ENCODE measurements around the gene LSM4.
A peak's percentile ranks its signal among the peaks of the same experiment; 100 is the strongest.
"Not testable (repeated sequence)": the region's sequence is repeated elsewhere in the genome, so short reads cannot be mapped to it uniquely, and the experiment has no call there.

Gene LSM4

GRCh38 chr19:18332917-18333530 lies 10.1 kb upstream of the LSM4 start:
- no peak for DNase-seq (ENCODE audit: low spot score in 2 of 2)
- Histone ChIP-seq H3K4me1 (peaks cover 5% of the 10 kb centered on the region), H3K27me3 (ENCODE audit: low read depth) (no peaks in the 10 kb centered on the region), H3K36me3 (replicated peaks) (no peaks in the 10 kb centered on the region), H3K4me3 (no peak overlapping the region), H3K9me3 (no peaks in the 10 kb centered on the region)
- in situ Hi-C loops (cut with MboI; ENCODE audit: low sequenced_read_pairs), result no loop called here

GRCh38 chr19:18330868-18331267 lies 8.0 kb upstream of the LSM4 start:
- Histone ChIP-seq H3K4me3 (no peak overlapping the region), H3K9me3 (no peaks in the 10 kb centered on the region), H3K27me3 (ENCODE audit: low read depth) (no peaks in the 10 kb centered on the region), H3K4me1 (peaks cover 5% of the 10 kb centered on the region), H3K36me3 (replicated peaks) (no peaks in the 10 kb centered on the region)
- DNase-seq (ENCODE audit: low spot score in 2 of 2), result no peak
- in situ Hi-C loops (cut with MboI; ENCODE audit: low sequenced_read_pairs), result no loop called here

DNA sequence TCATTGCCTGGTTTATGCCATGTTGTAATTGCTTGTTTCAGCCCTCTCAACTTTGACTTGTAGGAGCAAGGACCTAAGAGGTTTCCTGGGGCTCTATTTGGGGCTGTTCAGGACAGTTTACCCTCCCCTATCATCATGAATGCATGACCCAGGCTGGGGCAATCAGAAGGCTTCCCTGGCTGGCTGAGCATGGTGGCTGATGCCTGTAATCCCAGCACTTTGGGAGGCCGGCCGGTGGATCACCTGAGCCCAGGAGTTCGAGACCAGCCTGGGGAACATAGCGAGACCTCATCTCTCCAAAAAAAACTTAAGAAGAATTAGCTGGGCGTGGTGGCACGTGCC lies 6.1 kb upstream of the LSM4 start:
- no peak for DNase-seq (ENCODE audit: low spot score in 2 of 2)
- in situ Hi-C loops (cut with MboI; ENCODE audit: low sequenced_read_pairs), result no loop called here
- Histone ChIP-seq H3K27me3 (ENCODE audit: low read depth) (no peaks in the 10 kb centered on the region), H3K36me3 (replicated peaks) (no peaks in the 10 kb centered on the region), H3K9me3 (no peaks in the 10 kb centered on the region), H3K4me3 (peak overlapping the region; percentile 21), H3K4me1 (peaks cover 5% of the 10 kb centered on the region)

DNA sequence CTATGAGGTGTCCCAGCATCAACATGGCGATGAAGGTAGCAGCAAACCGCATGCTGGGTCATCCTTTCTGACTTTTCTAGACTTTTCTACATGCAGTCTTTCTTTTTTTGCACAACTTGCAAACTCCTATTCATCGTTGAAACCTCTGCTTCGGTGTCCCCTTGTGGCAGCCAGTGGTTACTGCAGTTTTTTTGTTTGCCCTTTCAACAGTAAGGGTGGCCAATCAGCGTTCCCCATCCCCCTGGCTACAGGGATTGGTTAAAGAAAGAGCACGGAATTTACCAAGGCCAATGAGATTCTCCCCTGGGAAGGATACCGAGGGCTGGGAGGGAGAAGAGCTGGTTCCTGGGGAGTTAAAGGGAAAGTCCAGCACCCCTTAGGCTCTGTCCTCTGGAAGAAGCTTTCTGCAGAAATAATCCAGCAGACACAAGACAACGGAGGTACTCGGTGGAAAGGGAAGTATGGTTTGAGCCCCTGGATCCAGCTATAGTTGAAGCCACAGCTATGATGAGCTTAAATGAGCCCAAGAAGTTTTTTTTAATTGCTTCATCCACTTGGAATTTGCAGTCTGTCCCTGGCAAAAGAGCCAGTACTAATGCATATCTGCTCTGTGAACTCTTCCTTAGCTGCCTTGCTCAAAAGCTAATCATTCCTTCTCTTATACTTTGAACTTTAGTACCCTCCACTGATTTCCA lies 5.6 kb upstream of the LSM4 start:
- no peaks in the 10 kb centered on the region for H3K9me3 ChIP-seq
- DNase-seq (ENCODE audit: low spot score in 2 of 2), result peak; percentile 93 to 100
- H3K27me3 ChIP-seq (ENCODE audit: low read depth), result no peaks in the 10 kb centered on the region
- in situ Hi-C loops (cut with MboI; ENCODE audit: low sequenced_read_pairs), result no loop called here
- peaks cover 7% of the 10 kb centered on the region for H3K4me1 ChIP-seq
- H3K36me3 ChIP-seq (replicated peaks), result no peaks in the 10 kb centered on the region
- peak overlapping the region; percentile 21 for H3K4me3 ChIP-seq

DNA sequence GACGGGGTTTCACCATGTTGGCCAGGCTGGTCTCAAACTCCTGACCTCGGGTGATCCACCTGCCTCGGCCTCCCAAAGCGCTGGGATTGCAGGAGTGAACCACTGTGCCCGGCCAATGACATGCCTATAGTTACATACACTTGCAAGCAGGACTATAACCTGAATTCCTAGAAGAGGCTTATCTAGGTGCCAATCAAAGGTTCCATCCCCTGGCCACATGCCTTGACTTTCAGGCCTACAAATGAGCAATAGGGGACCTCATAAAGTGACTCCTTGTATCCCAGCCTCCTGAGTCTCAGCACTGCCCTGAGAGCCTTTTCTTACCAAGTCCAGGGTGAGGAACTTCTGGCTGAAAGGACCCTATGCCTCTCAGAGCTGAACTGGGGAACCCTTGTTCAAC lies 3.9 kb upstream of the LSM4 start:
- DNase-seq (ENCODE audit: low spot score in 2 of 2), result no peak
- Histone ChIP-seq H3K9me3 (no peaks in the 10 kb centered on the region), H3K27me3 (ENCODE audit: low read depth) (no peaks in the 10 kb centered on the region), H3K4me1 (peaks cover 12% of the 10 kb centered on the region), H3K36me3 (replicated peaks) (no peaks in the 10 kb centered on the region), H3K4me3 (no peak overlapping the region)
- in situ Hi-C loops (cut with MboI; ENCODE audit: low sequenced_read_pairs), result no loop called here

- H3K4me1 ChIP-seq, result peaks cover 17% of the 10 kb centered on the region
- H3K4me3 ChIP-seq; H3K9me3 ChIP-seq; H3K27me3 ChIP-seq (ENCODE audit: low read depth); DNase-seq (ENCODE audit: low spot score in 2 of 2): not testable (repeated sequence)
- in situ Hi-C loops (cut with MboI; ENCODE audit: low sequenced_read_pairs), result loop anchor here (5.0 kb wide), 1 partner anchor 47 kb away; no protein-coding TSS in a partner anchor
- peaks cover 10% of the 10 kb centered on the region; the same call in 1 of the 2 replicates for H3K36me3 ChIP-seq (replicated peaks)
Observed at GRCh38 chr19:18324373-18324731, 1.5 kb upstream of the LSM4 start.

DNA sequence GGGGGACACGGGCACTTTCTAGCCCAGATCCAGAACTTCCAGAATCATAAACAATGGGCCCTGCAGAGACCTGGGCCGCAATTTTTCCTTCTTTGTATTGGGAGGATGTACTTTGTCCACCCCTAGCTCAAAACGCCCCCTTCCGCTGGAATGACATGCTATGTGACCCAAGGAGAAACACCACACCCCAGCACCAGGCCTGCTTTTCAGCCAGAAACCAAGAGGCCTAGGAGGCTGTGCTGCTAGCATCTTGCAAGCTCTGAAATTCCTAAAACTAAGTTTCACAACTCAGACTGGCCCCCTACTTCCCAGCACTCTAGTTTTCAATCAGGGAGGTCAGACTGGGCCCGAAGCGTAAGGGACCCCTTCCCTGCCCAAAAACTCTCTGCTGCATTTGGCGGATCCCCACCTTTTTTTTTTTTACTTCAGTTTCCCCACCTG lies 538 bp downstream of the LSM4 start:
- Histone ChIP-seq H3K4me1 (peaks cover 12% of the 10 kb centered on the region), H3K27me3 (ENCODE audit: low read depth) (no peaks in the 10 kb centered on the region), H3K36me3 (replicated peaks) (peaks cover 18% of the 10 kb centered on the region; the same call in 1 of the 2 replicates), H3K4me3 (peak overlapping the region; percentile 90), H3K9me3 (no peaks in the 10 kb centered on the region)
- DNase-seq (ENCODE audit: low spot score in 2 of 2), result peak; percentile 47 to 77
- in situ Hi-C loops (cut with MboI; ENCODE audit: low sequenced_read_pairs), result loop anchor here (5.0 kb wide), 1 partner anchor 45 kb away; no protein-coding TSS in a partner anchor

- Histone ChIP-seq H3K36me3 (replicated peaks) (peaks cover 18% of the 10 kb centered on the region; the same call in 1 of the 2 replicates), H3K27me3 (ENCODE audit: low read depth) (no peaks in the 10 kb centered on the region), H3K4me1 (peaks cover 12% of the 10 kb centered on the region), H3K4me3 (peak overlapping the region; percentile 90), H3K9me3 (no peaks in the 10 kb centered on the region)
- in situ Hi-C loops (cut with MboI; ENCODE audit: low sequenced_read_pairs), result loop anchor here (5.0 kb wide), 1 partner anchor 44 kb away; no protein-coding TSS in a partner anchor
- DNase-seq (ENCODE audit: low spot score in 2 of 2), result no peak
Observed at GRCh38 chr19:18321734-18322102, 1.2 kb downstream of the LSM4 start.

- H3K9me3 ChIP-seq, result no peaks in the 10 kb centered on the region
- H3K4me3 ChIP-seq, result peak overlapping the region; percentile 90
- DNase-seq (ENCODE audit: low spot score in 2 of 2), result no peak
- H3K4me1 ChIP-seq, result peaks cover 12% of the 10 kb centered on the region
- in situ Hi-C loops (cut with MboI; ENCODE audit: low sequenced_read_pairs), result loop anchor here (5.0 kb wide), 1 partner anchor 44 kb away; no protein-coding TSS in a partner anchor
- no peaks in the 10 kb centered on the region for H3K27me3 ChIP-seq (ENCODE audit: low read depth)
- H3K36me3 ChIP-seq (replicated peaks), result peaks cover 18% of the 10 kb centered on the region; the same call in 1 of the 2 replicates
Observed at GRCh38 chr19:18320865-18321733, 1.8 kb downstream of the LSM4 start.

DNA sequence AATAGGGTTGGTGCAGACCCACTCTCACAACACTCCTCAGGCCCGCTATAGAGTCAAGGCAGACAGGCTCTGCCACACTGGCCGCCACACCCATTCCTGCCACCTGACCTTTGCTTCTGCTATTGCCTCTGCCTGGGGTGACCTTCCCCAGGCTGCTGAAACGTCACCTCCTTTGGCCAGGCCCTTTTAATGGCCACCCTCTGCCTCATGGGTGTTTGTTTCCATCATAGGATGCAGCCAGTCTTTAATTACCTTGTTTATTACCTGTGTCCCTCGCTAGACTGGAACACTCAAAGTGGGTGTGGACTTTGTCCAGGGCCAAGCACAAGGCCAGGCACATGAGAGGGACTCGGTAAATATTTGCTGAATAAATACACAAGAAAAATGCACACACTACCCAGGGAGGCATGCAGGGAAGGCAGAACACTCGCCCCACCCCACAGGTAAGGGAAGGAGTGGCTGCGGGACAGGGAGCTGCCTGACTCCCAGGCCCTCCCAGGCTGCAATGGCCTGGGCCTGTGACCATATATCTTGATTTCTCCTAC lies 3.2 kb downstream of the LSM4 start:
- no peaks in the 10 kb centered on the region for H3K27me3 ChIP-seq (ENCODE audit: low read depth)
- peaks cover 12% of the 10 kb centered on the region for H3K4me1 ChIP-seq
- no peaks in the 10 kb centered on the region for H3K9me3 ChIP-seq
- no peak for DNase-seq (ENCODE audit: low spot score in 2 of 2)
- H3K36me3 ChIP-seq (replicated peaks), result peaks cover 32% of the 10 kb centered on the region
- in situ Hi-C loops (cut with MboI; ENCODE audit: low sequenced_read_pairs), result loop anchor here (5.0 kb wide), 1 partner anchor 42 kb away; no protein-coding TSS in a partner anchor
- no peak overlapping the region for H3K4me3 ChIP-seq

DNA sequence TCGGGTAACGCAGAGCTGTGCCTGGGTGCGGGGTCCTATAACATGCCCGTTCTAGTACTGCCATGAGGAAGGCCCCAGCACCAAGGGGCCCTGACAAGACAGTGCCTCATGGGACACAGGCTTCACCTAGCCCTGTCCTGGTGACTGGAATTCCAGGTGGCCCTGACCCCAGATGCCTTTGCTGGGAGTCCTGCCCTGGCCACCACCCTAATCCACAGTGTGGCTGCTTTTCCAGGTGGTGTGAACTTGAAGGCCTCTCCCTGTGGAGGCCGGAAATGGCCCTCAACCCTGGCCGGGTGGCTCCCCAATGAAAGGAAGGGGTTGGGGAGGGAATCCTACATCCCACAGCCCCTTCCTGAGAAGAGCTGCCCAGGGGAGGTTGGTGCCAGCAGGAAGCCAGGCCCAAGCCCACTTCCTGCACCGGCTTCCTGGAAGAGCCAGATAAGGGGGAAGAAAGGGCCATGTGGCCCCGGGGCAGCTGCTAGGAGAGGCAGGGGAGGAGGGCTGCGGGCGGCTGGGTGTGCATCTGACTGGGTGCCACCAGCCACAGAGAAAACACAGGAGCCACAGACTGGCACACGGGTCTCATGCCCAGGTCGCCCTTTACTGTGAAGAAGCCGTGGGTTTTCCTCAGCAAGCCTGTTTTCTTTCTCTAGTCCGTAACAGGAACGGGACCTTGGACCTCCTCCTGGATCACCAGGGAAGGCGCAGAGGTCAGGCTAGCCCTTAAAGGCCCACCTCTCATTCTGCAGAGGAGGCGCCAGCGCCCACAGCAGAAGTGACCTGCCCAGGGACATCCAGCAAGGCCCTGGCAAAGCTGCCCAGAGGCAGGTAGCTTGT lies 4.7 kb downstream of the LSM4 start:
- in situ Hi-C loops (cut with MboI; ENCODE audit: low sequenced_read_pairs), result no loop called here
- Histone ChIP-seq H3K4me3 (no peak overlapping the region), H3K27me3 (ENCODE audit: low read depth) (no peaks in the 10 kb centered on the region), H3K4me1 (peaks cover 7% of the 10 kb centered on the region; the same call in 1 of the 2 replicates), H3K36me3 (replicated peaks) (peaks cover 46% of the 10 kb centered on the region), H3K9me3 (no peaks in the 10 kb centered on the region)
- no peak for DNase-seq (ENCODE audit: low spot score in 2 of 2)

GRCh38 chr19:18313398-18313797 lies 9.5 kb downstream of the LSM4 start:
- no peak for DNase-seq (ENCODE audit: low spot score in 2 of 2)
- Histone ChIP-seq H3K4me1 (no peaks in the 10 kb centered on the region), H3K9me3 (no peaks in the 10 kb centered on the region), H3K36me3 (replicated peaks) (peaks cover 79% of the 10 kb centered on the region), H3K4me3 (no peak overlapping the region), H3K27me3 (ENCODE audit: low read depth) (no peaks in the 10 kb centered on the region)
- in situ Hi-C loops (cut with MboI; ENCODE audit: low sequenced_read_pairs), result no loop called here

GRCh38 chr19:18312092-18312534 lies 10.8 kb downstream of the LSM4 start:
- in situ Hi-C loops (cut with MboI; ENCODE audit: low sequenced_read_pairs), result no loop called here

More at GRCh38 chr19:18312092-18312534, 10.8 kb downstream of the LSM4 start:
- H3K4me3 ChIP-seq, result no peak overlapping the region
- no peaks in the 10 kb centered on the region for H3K9me3 ChIP-seq
- no peaks in the 10 kb centered on the region for H3K27me3 ChIP-seq (ENCODE audit: low read depth)
- no peaks in the 10 kb centered on the region for H3K4me1 ChIP-seq
- DNase-seq (ENCODE audit: low spot score in 2 of 2), result no peak
- H3K36me3 ChIP-seq (replicated peaks), result peaks cover 84% of the 10 kb centered on the region
